ENCODE measurements around the gene TFDP2.

DNA sequence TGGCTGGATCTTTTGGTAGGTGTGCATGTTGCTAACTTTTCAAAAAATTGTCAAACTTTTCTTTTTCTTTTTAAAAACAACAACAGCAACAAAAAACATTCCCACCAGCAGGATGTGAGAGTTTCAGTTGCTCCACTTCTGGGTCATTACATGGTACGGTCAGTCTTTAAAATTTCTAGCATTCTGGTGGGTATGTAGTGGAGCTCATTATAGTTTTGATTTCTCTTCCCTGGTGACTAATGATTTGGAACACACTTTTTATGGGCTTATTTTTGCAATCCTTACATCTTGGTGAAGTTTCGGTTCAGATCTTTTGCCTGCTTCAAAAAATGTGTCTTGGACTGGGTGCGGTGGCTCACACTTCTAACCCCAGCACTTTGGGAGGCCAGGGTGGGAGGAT, 253.6 kb downstream of the TFDP2 start:
- TF ChIP-seq, protein P1, sequence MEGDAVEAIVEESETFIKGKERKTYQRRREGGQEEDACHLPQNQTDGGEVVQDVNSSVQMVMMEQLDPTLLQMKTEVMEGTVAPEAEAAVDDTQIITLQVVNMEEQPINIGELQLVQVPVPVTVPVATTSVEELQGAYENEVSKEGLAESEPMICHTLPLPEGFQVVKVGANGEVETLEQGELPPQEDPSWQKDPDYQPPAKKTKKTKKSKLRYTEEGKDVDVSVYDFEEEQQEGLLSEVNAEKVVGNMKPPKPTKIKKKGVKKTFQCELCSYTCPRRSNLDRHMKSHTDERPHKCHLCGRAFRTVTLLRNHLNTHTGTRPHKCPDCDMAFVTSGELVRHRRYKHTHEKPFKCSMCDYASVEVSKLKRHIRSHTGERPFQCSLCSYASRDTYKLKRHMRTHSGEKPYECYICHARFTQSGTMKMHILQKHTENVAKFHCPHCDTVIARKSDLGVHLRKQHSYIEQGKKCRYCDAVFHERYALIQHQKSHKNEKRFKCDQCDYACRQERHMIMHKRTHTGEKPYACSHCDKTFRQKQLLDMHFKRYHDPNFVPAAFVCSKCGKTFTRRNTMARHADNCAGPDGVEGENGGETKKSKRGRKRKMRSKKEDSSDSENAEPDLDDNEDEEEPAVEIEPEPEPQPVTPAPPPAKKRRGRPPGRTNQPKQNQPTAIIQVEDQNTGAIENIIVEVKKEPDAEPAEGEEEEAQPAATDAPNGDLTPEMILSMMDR (IDR thresholded peaks at IDR 0.05; ENCODE audit: insufficient read depth, low read length): no peak
- TF ChIP-seq, protein P2, sequence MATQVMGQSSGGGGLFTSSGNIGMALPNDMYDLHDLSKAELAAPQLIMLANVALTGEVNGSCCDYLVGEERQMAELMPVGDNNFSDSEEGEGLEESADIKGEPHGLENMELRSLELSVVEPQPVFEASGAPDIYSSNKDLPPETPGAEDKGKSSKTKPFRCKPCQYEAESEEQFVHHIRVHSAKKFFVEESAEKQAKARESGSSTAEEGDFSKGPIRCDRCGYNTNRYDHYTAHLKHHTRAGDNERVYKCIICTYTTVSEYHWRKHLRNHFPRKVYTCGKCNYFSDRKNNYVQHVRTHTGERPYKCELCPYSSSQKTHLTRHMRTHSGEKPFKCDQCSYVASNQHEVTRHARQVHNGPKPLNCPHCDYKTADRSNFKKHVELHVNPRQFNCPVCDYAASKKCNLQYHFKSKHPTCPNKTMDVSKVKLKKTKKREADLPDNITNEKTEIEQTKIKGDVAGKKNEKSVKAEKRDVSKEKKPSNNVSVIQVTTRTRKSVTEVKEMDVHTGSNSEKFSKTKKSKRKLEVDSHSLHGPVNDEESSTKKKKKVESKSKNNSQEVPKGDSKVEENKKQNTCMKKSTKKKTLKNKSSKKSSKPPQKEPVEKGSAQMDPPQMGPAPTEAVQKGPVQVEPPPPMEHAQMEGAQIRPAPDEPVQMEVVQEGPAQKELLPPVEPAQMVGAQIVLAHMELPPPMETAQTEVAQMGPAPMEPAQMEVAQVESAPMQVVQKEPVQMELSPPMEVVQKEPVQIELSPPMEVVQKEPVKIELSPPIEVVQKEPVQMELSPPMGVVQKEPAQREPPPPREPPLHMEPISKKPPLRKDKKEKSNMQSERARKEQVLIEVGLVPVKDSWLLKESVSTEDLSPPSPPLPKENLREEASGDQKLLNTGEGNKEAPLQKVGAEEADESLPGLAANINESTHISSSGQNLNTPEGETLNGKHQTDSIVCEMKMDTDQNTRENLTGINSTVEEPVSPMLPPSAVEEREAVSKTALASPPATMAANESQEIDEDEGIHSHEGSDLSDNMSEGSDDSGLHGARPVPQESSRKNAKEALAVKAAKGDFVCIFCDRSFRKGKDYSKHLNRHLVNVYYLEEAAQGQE (IDR thresholded peaks at IDR 0.05; ENCODE audit: insufficient replicate concordance, low read depth): no peak
- no peak for TF ChIP-seq POLR2AphosphoS5 (IDR thresholded peaks at IDR 0.05; ENCODE audit: low read depth)
- TF ChIP-seq GABPA (IDR thresholded peaks at IDR 0.05; ENCODE audit: low read depth): no peak
